GM19193 (cell line): ENCODE results near the gene OTUD5.

ENCODE experiments used
- POLR2A ChIP-seq: IDR thresholded peaks from 4 replicates; pipeline ENCODE4 v1.6.1; 2011; ENCODE audit not compliant: insufficient read depth, insufficient read length; ENCODE audit errors: extremely low read depth

OTUD5 gene

DNA sequence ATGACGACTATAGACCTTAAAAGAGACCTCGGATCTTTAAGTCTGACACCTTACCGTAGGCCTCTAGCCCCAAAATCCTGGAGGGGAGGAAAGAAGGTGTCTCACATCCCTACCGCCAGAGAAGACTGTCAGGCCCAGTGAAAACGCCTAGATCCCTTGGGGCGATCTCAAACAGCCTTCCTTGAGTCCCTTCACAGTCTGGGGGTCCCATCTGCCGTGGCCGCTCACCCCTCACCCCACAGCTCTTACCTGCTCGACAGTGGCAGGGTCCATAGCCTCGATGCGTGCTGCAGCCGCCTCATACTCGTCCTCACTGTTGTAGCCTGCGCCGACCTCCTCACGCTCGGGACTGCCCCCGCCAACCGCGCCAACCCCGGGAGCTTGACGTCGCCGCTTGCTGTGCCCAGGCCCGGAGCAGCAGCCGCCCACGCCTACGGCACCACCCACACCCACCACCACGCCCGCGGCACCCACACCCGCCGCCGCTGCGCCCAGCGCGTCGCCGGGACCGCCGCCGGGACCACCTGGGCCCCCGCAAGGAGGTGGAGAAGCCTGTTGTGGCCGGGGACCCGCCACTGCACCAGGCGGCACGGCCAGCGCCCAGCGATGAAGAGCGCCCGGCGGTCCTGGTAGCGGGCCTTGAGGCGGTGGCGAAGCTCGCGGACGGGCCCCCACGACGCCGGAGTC, 536 bp downstream of the OTUD5 start:
- peak; percentile 33 for TF ChIP-seq POLR2A

DNA sequence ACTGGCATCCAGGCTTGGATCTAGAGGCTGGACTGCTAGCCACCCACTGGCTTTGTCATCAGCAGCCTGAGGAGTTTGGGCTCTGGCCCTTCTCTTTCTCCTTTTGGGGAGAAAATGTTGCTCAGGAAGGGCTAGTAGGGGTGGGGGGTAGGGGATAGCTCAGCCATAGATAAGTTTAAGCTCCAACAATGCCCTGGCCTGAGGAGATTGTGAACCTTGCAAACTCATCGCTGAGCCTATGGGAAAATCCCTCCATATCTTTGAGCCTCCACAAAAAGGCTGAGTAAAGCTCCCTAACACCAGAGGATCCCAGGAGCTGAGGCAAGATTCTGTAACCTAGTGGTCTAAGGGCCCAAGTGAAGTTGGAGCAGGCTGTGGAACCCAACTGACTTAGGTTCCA, 8.8 kb downstream of the OTUD5 start:
- no peak for TF ChIP-seq POLR2A

DNA sequence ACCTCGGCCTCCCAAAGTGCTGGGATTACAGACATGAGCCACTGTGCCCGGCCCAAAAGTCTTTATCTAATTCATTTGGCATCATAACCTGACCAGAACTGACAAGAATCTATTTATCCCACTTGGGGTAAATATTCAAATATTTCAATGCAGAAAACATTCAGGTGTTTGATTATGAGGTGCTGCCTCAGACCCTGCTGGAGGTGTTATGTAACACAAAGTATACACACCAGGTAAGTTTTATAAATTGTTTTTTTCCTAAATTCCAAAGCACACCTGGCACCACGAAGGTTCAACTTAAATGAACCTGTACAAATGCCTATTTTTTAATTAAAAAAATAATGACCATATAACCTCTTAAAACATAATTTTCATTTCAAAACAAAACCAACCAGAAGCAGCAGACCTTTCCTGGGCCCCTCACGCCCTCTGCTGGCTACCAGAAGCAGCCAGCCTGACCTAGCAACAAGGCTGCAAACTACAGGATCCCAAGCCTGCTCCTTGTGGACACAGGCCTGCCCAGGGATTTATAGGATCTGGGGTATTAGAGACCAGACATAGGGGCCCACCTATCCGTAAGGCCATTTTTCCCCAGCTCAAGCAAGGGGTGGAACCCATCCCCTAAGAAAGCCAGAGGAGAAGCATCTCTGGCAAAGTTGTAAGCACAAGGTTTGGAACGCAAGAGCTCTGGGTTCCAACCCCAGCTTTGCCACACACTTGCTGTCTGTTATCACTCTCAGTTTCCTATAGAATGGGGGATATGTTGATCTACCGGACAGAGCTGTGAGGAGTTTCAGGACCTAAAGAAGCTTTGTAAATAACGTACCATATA, 11.7 kb downstream of the OTUD5 start:
- TF ChIP-seq POLR2A, result no peak

DNA sequence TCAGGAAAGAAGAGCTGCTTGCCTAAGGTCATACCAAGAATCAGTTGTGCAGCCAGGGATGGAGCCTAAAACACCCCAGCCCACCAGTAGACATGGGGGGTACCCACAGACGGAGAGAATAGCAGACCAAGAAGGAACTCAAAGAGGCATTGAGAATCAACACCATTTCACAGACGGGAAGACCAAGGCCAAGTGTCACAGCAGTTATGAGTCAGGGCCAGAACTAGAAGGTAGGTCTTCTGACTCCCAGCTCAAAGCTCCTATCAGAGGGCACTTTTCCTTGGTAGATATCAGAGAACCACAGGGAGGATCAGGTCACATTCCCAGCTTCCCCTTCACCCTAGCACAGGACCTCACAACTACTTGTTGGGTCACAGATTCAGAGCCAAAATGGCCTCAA, 14.5 kb downstream of the OTUD5 start:
- TF ChIP-seq POLR2A, result no peak

- no peak for TF ChIP-seq POLR2A
These were observed 16.9 kb downstream of the OTUD5 start for GRCh38 chrX:48940404-48940955.

GRCh38 chrX:48939524-48940228, 17.7 kb downstream of the OTUD5 start:
- TF ChIP-seq POLR2A, result peak; percentile 21

DNA sequence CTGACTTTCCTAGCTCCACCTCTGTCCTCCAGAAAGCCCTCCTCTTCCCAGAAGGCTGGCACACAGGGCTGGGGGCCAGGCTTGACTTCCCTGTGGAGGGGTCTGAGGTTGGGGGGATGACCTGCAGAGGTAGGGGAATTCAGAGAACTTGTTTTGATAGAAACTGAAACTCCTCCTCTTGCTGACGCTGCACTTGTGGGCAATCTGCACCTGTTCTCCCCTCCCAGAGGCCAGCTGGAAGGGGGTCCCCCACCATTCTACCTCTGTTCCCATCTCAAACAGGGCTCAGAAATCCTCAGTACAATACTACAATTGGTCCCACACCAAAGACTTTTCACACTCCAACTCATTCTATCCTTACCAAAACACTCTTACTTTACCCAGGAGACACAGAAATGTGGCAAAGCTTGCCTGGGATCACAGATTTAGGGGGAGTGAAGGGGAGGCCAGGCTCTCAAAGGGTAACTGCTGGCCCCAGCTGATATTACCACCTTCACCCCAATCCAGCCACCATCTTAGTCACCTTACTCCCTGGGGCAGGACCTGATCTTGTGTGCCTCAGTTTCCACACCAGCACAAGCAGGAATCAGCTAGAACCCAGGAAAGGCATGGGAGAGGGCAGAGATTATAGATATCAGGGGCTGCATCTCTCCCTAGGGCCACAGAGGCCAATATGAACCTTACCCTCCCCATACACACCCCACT, 18.5 kb downstream of the OTUD5 start:
- TF ChIP-seq POLR2A, result no peak

GRCh38 chrX:48937054-48937907, 20.1 kb downstream of the OTUD5 start:
- peak; percentile 59 for TF ChIP-seq POLR2A

- no peak for TF ChIP-seq POLR2A
These were observed 20.9 kb downstream of the OTUD5 start for GRCh38 chrX:48936429-48937053.

DNA sequence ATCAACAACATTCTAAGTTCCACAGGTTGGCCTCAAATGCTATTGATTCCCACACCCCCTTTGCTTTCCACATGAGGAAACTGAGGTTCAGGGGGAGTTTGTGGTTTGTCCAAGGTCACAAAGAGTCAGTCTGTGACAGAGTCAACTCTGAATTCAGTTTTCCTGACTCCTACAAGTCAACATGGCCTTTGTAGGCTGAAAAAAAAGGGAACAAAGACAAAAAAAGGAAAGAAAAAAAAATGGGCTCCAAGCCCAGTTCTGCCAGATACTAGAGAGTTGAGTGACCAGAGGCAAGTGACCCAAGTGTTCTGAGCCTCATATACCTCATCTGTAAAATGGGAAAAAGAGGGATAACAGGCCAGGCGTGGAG, 22.1 kb downstream of the OTUD5 start:
- TF ChIP-seq POLR2A, result no peak

GRCh38 chrX:48934581-48935300, 22.7 kb downstream of the OTUD5 start:
- TF ChIP-seq POLR2A, result no peak

DNA sequence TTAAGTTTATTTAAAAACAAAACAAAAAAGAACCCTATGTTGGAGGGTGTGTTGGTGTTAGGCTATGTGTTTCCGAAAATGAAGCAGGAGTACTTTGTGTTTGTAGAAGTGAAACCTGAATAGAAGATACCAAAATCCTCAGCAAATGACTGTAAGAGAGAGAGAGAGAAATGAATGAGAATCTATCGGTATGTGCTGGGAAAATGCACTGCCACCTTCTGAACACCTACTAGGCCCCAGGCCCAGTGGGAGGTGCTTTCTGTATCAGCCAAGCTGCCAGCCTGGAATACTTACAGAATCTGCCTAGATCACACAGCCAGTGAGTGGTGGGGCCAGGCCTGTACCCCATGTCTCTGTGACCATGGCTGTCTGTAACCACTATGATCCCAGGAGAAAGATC, 23.6 kb downstream of the OTUD5 start:
- TF ChIP-seq POLR2A, result no peak
